Gastrocnemius medialis (tissue), 4 donors: Measurements from ENCODE around the gene SLC37A1. TPM values are rescaled to one million over a fixed set of nuclear protein-coding genes. Genes with fewer than 3 reads are reported as not detected.

Experiments used
- ATAC-seq, 2 donors: fragments of 150-250 bp; one replicate each; pipeline ENCODE4 v1.9.1; 2016
- DNase-seq, 2 donors: peaks; one replicate each; pipeline ENCODE4 v3.0.0-alpha.2; 2019
- H3K27ac ChIP-seq, 4 donors: fragments of 200-600 bp; sonication (generic); 1 replicate in 1 of 4; 2 replicates in 3 of 4; pipeline ENCODE4 v1.5.1; 2016 to 2018; ENCODE audit warnings: mild to moderate bottlenecking in 2 of 4, moderate library complexity in 1 of 4
- H3K27me3 ChIP-seq, 3 donors: fragments of 200-600 bp; sonication (generic) in 2 of 3; 1 replicate in 1 of 3; 2 replicates in 2 of 3; pipeline versions ENCODE4 v1.5.1 to v1.6.0; 2016 to 2019; ENCODE audit warnings: mild to moderate bottlenecking in 1 of 3, moderate library complexity in 1 of 3
- H3K36me3 ChIP-seq, 2 donors: fragments of 200-600 bp; sonication (generic) in 1 of 2; one replicate each; pipeline ENCODE4 v1.5.1; 2017 to 2018
- H3K4me1 ChIP-seq, 2 donors: fragments of 200-600 bp; sonication (generic) in 1 of 2; one replicate each; pipeline ENCODE4 v1.5.1; 2016 to 2017; ENCODE audit warnings: mild to moderate bottlenecking in 2 of 2
- H3K4me3 ChIP-seq, 4 donors: fragments of 200-600 bp; sonication (generic) in 3 of 4; 1 replicate in 1 of 4; 2 replicates in 3 of 4; pipeline ENCODE4 v1.5.1; 2016 to 2019; ENCODE audit warnings: mild to moderate bottlenecking in 2 of 4
- H3K9me3 ChIP-seq, 3 donors: fragments of 200-600 bp; sonication (generic) in 2 of 3; 1 replicate in 1 of 3; 2 replicates in 2 of 3; pipeline ENCODE4 v1.5.1; 2016 to 2019
- CTCF ChIP-seq, 5 experiments: fragments of 450-650 bp in 3 of 5; fragments of 200-600 bp in 2 of 5; sonication (generic) in 2 of 5; IDR thresholded peaks in 4 of 5; conservative IDR thresholded peaks in 1 of 5; 1 replicate in 4 of 5; 2 replicates in 1 of 5; pipeline ENCODE4 v1.5.1; 2016 to 2019; ENCODE audit warnings: antibody characterized with exemption in 5 of 5, mild to moderate bottlenecking in 3 of 5, moderate library complexity in 3 of 5
- POLR2A ChIP-seq, 2 donors: fragments of 450-650 bp; IDR thresholded peaks; one replicate each; pipeline ENCODE4 v1.6.1; 2017; ENCODE audit warnings: antibody characterized with exemption in 2 of 2, mild to moderate bottlenecking in 2 of 2, moderate library complexity in 2 of 2
- in situ Hi-C, 4 donors: fragments of 200-750 bp; cut with MboI; loops; one replicate each; pipeline versions ENCODE4 v1.15.0 to v1.8.0; 2017; ENCODE audit warnings: low sequenced_read_pairs in 4 of 4
- intact Hi-C: fragments of 100-400 bp; cut with DNase I; formaldehyde crosslinking; loops from one replicate; pipeline ENCODE4 v1.15.1; 2023; ENCODE audit warnings: low total_unique reads
- total RNA-seq, 4 donors: library from RNA; depleted of rRNA; stranded (reverse); fragments of >200 nt; gene quantifications; one replicate each; pipeline versions ENCODE4 v1.1.0 to v1.2.3, GENCODE V29; 2016

Gene SLC37A1
- total RNA-seq, 4 donors from 2014 or later, result 8.3 to 16.1 (median 12.4) TPM

- DNase-seq (no peak), ATAC-seq (no peak)
Observed at GRCh38 chr21:42579456-42580075, 65.9 kb downstream of the SLC37A1 start.

GRCh38 chr21:42580076-42580792 lies 66.6 kb downstream of the SLC37A1 start:
- H3K4me3 ChIP-seq, result no peak overlapping the region
- H3K27me3 ChIP-seq, result no peaks in the 10 kb centered on the region
- no peaks in the 10 kb centered on the region for H3K9me3 ChIP-seq
- no peak for ATAC-seq
- peaks cover 0 to 7% of the 10 kb centered on the region in 2 donors for H3K4me1 ChIP-seq
- no peak for DNase-seq
- in situ Hi-C loops (loop anchor here in 1 of 4 donors (25.0 kb wide), 1 partner anchor 232 kb away; no protein-coding TSS in a partner anchor), intact Hi-C loops (no loop called here)
- H3K36me3 ChIP-seq, result peaks cover 0 to 13% of the 10 kb centered on the region in 2 donors
- H3K27ac ChIP-seq, result no peak overlapping the region
- TF ChIP-seq POLR2A (IDR thresholded peaks at IDR 0.05) (no peak), CTCF (IDR thresholded peaks at IDR 0.05 in 4 of 5, conservative IDR thresholded peaks at IDR 0.05 in 1 of 5) (no peak)

More at GRCh38 chr21:42579456-42580075, 65.9 kb downstream of the SLC37A1 start:
- no peaks in the 10 kb centered on the region for H3K9me3 ChIP-seq
- no peak for TF ChIP-seq POLR2A (IDR thresholded peaks at IDR 0.05)
- TF ChIP-seq CTCF (IDR thresholded peaks at IDR 0.05 in 4 of 5, conservative IDR thresholded peaks at IDR 0.05 in 1 of 5), result no peak
- peaks cover 0 to 7% of the 10 kb centered on the region in 2 donors for H3K4me1 ChIP-seq
- H3K27me3 ChIP-seq, result no peaks in the 10 kb centered on the region
- in situ Hi-C loops, result loop anchor here in 1 of 4 donors (25.0 kb wide), 1 partner anchor 233 kb away; no protein-coding TSS in a partner anchor
- intact Hi-C loops, result no loop called here
- no peak overlapping the region for H3K27ac ChIP-seq
- H3K36me3 ChIP-seq, result peaks cover 0 to 20% of the 10 kb centered on the region in 2 donors
- no peak overlapping the region for H3K4me3 ChIP-seq

GRCh38 chr21:42580793-42581321 lies 67.2 kb downstream of the SLC37A1 start:
- H3K4me3 ChIP-seq, result no peak overlapping the region
- no peaks in the 10 kb centered on the region for H3K9me3 ChIP-seq
- TF ChIP-seq POLR2A (IDR thresholded peaks at IDR 0.05) (no peak), CTCF (IDR thresholded peaks at IDR 0.05 in 4 of 5, conservative IDR thresholded peaks at IDR 0.05 in 1 of 5) (no peak)
- no peak overlapping the region for H3K27ac ChIP-seq
- DNase-seq (no peak), ATAC-seq (no peak)
- H3K27me3 ChIP-seq, result no peaks in the 10 kb centered on the region
- in situ Hi-C loops (loop anchor here in 1 of 4 donors (25.0 kb wide), 1 partner anchor 231 kb away; no protein-coding TSS in a partner anchor), intact Hi-C loops (no loop called here)
- peaks cover 0 to 7% of the 10 kb centered on the region in 2 donors for H3K4me1 ChIP-seq
- H3K36me3 ChIP-seq, result peaks cover 0 to 8% of the 10 kb centered on the region in 2 donors

GRCh38 chr21:42581336-42581992 lies 67.8 kb downstream of the SLC37A1 start:
- no peak for TF ChIP-seq POLR2A (IDR thresholded peaks at IDR 0.05)
- TF ChIP-seq CTCF (IDR thresholded peaks at IDR 0.05 in 4 of 5, conservative IDR thresholded peaks at IDR 0.05 in 1 of 5), result no peak
- H3K27ac ChIP-seq, result no peak overlapping the region
- in situ Hi-C loops (loop anchor here in 1 of 4 donors (25.0 kb wide), 1 partner anchor 231 kb away; no protein-coding TSS in a partner anchor), intact Hi-C loops (no loop called here)
- no peaks in the 10 kb centered on the region for H3K9me3 ChIP-seq
- DNase-seq (no peak), ATAC-seq (no peak)
- H3K27me3 ChIP-seq, result no peaks in the 10 kb centered on the region
- H3K4me1 ChIP-seq, result peaks cover 0 to 7% of the 10 kb centered on the region in 2 donors
- H3K4me3 ChIP-seq, result no peak overlapping the region
- H3K36me3 ChIP-seq, result peaks cover 0 to 2% of the 10 kb centered on the region in 2 donors
